ENCODE measurements around the gene SLIT3.
A peak's percentile ranks its signal among the peaks of the same experiment; 100 is the strongest.
"Not testable (repeated sequence)": the region's sequence is repeated elsewhere in the genome, so short reads cannot be mapped to it uniquely, and the experiment has no call there.

The SLIT3 gene

GRCh38 chr5:168746893-168747640 is 553.9 kb downstream of the SLIT3 start:
- DNase-seq = no peak

DNA sequence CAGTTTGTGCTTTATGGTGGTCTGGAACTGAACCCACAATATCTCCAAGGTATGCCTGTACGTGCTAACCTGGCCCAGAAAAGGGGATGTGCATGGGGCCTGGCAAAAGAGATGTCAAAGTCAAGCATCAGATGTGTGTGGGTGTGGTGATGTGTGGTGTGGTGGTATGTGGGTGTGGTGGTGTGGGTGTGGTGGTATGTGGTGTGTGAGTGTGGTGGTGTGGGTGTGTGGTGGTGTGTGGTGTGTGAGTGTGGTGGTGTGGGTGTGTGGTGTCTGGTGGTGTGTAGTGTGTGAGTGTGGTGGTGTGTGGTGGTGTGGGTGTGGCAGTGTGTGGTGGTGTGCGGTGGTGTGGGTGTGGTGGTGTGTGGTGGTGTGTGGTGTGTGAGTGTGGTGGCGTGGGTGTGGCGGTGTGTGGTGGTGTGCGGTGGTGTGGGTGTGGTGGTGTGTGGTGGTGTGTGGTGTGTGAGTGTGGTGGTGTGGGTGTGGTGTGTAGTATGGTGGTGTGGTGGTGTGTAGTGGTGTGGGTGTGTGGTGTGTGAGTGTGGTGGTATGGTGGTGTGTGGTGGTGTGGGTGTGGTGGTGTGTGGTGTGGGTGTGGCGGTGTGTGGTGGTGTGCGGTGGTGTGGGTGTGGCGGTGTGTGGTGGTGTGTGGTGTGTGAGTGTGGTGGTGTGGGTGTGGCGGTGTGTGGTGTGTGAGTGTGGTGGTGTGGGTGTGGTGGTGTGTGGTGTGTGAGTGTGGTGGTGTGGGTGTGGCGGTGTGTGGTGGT is 554.6 kb downstream of the SLIT3 start:
- DNase-seq = not testable (repeated sequence)

DNA sequence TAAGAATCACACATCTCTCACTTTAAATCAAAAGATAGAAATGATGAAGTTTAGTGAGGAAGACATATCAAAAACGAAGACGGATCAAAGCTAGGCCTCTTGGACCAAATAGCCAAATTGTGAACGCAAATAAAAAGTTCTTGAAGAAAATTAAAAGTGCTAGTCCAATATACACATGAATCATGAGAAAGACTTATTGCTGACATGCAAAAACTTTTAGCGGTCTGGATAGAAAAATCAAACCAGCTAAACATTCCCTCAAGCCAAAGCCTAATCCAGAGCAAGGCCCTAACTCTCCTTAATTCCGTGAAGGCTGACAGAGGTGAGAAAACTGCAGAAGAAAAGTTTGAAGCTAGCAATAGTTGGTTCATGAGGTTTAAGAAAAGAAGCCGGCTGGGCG is 557.3 kb downstream of the SLIT3 start:
- DNase-seq = no peak

- DNase-seq = not testable (repeated sequence)
Measured at GRCh38 chr5:168742311-168742710, 558.6 kb downstream of the SLIT3 start.

GRCh38 chr5:168740811-168741213 is 560.1 kb downstream of the SLIT3 start:
- DNase-seq = no peak

DNA sequence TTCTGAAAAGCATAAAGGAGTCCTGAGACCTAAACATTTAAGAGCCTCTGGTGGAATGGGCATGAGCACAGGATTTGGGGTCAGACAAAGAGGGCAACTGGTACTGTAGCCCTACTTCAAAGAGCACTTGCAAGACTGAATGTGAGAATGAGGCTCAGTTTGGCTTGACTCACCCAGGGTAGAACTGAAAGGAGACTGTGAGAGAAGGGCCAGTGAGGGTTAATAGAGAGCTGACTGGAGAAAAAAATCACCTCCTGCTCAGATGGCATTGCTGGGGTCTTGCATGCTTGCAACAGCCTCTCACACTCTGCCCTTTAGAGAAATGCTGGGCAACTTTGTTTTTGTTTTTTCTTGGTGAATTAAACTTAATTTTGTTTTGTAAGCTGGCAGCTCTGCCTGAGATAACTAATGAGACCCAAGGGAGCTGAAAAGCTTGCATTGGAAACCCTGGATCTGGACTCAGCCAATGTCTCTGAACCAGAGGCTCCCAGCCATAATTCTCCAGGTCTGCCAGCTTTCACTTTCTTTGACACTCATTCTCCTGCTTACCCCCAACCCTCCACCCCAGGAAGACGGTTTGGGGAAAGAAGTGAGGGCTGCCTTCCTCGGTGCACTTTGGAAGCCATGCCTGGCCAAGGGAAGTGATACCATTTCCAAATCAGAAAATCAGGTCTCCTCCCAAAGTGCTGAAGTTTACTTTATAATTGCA is 560.7 kb downstream of the SLIT3 start:
- DNase-seq = no peak

DNA sequence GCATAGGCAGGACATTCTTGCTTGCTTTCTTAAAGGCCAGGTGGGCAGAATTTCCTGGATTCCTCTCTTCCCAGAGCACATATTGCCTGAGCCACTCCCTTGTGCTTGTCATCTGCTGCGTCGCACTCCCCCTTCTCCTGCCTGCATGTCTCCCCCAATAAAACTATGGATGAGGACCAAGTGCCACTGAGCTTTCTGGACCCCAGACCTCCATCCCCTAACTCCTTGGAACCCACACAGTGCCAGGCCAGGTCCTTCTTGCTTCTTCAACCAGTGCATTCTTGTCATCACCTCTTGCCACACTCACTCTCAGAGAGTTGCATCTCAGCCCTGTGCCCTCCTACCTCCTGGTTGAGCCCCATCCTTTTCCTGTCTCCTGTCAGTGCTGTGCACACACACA is 563.9 kb downstream of the SLIT3 start:
- no peak for DNase-seq

- no peak for DNase-seq
Measured at GRCh38 chr5:168736281-168736831, 564.6 kb downstream of the SLIT3 start.

GRCh38 chr5:168734620-168735300 is 566.2 kb downstream of the SLIT3 start:
- no peak for DNase-seq

GRCh38 chr5:168734119-168734518 is 566.8 kb downstream of the SLIT3 start:
- DNase-seq = no peak

DNA sequence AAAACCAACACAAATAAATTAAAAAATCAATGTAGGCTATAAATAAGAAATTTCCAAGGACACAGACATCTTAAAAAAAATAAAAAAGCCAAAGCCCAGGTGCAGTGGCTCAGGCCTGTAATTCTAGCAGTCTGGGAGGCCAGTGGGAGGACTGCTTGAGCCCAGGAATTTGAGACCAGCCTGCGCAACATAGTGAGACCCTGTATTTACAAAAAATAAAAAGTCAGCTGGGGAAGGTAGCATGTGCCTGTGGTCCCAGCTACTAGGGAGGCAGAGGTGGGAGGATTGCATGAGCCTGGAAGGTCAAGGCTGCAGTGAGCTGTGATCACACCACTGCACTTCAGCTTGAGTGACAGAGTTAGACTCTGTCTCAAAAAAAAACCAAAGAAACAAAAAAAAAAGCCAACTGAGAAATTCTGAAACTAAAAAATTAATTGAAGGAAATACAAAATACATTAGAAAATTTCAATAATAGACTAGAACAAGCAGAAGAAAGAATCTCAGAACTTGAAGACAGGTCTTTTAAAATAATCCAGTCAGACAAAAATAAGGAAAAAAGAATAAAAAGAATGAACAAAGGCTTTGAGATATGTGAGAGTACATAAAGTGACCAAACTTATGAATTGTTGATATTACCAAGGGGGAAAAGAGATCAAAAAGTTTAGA is 572.3 kb downstream of the SLIT3 start:
- DNase-seq = no peak

DNA sequence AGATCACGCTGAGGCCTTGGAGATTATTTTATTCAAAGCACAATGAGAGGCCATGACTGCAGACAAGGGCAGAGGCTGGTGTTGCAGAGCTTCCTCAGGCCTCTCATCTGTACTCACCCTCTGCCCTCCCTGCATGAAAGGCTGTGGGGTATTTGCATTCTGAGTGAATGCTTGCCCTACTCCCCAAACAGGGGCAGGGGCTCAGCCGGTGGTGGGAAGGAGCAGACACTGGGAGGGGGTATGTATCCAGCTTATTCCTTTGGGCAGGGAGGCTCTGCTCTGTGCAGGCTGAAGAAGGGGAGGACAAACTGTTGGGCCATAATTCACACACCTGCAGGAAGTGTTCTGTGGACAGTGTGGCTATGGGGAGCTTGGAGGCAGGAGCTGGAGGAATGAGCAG is 573.4 kb downstream of the SLIT3 start:
- DNase-seq = no peak

DNA sequence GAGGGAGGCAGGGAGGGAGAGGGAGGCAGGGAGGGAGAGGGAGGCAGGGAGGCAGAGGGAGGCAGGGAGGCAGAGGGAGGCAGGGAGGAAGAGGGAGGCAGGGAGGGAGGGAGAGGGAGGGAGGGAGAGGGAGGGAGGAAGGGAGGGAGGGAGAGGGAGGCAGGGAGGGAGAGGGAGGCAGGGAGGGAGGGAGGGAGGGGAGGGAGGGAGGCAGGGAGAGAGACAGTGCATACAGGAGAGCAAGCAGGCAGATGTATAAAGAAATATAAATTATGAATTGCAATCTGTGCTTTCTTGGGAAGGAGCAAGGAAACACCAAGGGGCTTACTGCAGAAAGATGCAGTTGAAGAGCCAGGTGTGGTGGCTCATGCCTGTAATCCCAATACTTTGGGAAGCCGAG is 574.6 kb downstream of the SLIT3 start:
- no peak for DNase-seq

- no peak for DNase-seq
Measured at GRCh38 chr5:168724227-168724626, 576.7 kb downstream of the SLIT3 start.

- DNase-seq = no peak
Measured at GRCh38 chr5:168723037-168723436, 577.9 kb downstream of the SLIT3 start.

GRCh38 chr5:168721966-168722365 is 579.0 kb downstream of the SLIT3 start:
- no peak for DNase-seq

GRCh38 chr5:168721002-168721753 is 579.8 kb downstream of the SLIT3 start:
- no peak for DNase-seq

DNA sequence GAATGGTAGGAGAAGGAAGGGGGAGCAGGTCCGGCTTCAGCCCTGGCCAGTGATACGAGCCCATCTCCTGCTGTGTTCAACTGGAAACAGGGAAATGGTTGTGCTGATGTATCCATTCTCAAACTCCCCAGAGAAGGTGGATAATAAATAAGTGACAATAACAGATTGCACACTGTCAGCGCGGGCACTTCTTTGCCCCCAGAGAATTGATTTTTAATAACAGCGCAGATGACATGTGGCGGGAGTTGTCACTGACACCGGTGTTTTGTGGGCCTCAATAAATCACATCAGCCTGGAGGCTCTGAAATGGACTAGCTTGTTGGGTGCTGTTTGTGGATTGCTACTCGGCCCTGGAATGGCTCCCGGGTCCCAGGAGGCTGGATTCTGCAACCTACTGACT is 580.4 kb downstream of the SLIT3 start:
- no peak for DNase-seq

GRCh38 chr5:168714046-168714445 is 586.9 kb downstream of the SLIT3 start:
- DNase-seq = no peak

DNA sequence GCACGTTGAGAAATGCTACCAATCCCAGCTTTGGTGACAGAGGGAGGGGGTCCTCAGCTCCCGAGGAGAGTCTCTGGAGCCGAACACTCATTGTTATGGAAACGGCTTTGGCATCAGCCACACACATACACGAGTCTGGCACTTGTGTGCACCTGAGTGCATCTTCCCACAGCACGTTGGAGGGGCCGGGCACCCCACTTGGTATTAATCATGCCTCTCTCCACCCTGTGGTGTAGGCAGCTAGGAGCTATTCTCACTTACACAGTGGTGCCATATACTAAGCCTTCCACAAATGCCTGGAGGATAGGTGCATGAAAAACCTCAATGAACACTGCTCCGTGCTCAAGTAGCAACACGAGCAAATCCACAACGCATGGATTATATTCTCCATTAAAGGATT is 587.9 kb downstream of the SLIT3 start:
- no peak for DNase-seq

GRCh38 chr5:168712280-168712924 is 588.5 kb downstream of the SLIT3 start:
- peak; percentile 88 for DNase-seq
